CD4-positive, alpha-beta T cell treated with Interleukin-6 for 4 hours (primary cell): ENCODE results near the gene SLC9A8.
"Not testable (repeated sequence)": the region's sequence is repeated elsewhere in the genome, so short reads cannot be mapped to it uniquely, and the experiment has no call there.

Experiments
- DNase-seq: peaks from one replicate; pipeline ENCODE4 v3.0.0-alpha.2; 2020; ENCODE audit warnings: mixed read lengths

SLC9A8 gene

DNA sequence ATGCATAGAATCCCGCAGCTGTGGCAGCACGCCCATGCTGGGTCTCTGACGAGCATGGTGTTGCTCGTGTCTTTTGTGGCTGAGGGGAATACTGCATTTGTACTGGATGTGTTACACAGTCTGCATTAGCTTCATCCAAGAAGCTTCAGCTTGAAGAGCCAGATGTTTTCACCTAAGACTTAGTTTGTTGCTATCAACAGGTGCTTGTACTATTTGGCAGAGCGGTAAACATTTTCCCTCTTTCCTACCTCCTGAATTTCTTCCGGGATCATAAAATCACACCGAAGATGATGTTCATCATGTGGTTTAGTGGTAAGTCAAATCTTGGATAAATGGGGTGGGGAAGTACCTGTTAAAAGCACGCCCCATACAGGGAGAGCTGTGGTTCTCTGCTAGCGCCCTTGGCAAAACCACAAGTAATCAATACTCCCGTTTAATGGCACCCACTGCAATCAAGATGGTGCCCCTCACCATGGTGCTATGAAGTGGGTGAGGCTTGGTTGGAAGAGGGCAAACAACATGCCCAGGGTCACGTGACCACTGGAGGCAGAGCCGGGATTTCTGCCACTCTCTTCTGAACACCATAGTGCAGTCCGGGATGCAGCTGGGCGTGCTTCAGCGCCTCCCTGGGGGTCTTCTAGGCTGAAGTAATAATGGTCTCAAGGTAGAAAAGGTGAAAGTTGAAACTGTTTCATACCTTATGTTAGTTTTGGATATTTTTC, 68.3 kb downstream of the SLC9A8 start:
- DNase-seq: no peak

DNA sequence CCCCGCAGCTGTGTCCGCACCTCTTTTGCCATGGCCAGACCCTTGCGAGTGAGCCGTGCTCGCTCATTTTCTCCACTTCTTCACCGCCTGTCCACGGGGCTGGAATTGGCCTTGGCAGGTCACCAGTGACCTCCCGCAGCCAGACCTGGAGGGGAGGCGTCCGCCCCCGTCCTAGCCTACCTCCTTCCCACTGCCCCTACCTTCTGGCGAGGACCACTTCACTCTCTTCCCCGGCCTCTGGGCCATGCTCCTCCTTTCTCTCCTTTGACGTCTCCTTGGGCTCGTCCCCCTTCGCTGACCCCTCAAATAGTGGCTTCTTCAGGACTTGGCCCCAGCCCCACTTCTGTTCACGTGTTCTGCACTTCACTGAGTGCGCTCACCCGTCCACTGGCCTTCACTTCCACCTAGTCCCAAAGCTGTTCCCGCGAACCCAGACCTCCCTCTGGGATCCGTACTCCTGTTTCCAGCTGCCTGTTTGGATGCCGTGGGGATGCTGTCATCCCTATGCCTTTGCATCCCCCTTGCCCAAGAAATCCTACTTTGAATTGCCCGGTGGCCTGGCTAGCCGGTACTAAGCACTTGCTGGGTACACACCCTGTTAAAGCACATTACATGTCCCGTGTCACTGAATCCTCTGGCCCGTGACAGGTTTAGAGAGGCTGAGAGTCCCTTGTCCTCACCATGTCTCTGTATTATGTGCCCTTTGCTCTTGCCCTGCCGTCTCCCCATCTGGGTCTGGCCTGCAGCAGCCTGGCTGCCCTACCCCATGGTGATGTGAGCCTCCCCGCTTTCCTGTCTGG, 69.7 kb downstream of the SLC9A8 start:
- no peak for DNase-seq

DNA sequence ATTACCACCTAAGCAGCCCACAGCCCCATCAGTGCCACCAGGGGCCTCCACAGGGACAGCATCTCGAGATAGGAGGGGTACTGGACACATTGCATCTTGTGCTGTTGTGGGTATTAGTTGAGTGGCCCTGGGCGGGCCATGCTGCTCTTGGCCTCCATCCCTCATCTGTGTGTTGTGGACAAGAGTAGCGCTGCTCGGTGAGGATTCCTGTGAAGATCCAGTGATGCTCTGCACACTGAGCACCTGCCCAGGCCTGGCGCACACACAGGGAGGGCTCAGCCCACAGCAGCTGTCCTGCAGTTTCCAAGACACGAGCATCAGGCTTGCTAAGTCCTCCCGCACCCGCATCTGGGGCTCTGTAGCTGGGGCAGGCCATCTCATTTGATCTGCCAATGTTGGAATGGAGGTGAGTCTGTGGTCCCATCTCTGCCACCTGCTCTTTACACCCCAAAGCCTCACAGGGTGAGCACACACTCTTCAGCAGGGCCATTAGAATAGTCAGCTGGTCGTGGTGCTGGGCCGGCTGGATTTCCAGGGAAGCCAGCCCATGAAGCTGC, 70.7 kb downstream of the SLC9A8 start:
- no peak for DNase-seq

DNA sequence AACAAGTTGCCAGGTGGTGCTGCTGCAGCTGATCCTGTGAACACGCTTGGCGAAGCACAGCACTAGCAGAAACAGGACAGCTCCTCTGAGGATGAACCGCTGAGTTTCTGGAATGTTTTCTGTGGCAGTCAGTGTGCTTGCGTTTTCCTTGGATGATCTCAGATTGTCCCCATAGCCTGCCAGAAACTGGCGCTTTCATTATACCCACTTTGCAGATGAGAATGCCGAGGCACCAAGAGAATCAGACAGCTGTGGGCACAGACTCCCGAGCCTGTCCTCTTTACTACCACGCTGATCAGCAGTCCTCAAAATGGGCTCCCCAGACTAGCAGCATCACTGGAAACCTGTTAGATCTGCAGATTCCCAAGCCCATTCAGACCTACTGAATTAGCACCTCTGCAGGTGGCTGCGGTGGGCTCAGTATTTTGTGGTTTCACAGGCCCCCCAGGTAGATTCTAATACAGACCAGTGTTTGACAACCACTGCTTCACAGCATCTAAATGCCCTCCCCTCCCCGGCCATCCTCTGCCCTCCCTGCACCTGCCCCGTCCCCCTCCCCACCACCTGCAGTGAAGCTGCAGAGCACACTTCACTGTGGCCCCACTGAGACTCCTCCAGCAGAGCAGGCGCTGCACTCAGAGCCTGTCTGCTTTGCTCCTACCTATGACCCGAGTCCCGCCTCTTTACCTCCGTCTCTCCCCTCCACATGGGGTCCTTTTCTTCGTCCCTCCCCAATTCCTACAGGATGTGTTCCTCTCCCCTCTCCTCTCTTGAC, 73.1 kb downstream of the SLC9A8 start:
- no peak for DNase-seq

DNA sequence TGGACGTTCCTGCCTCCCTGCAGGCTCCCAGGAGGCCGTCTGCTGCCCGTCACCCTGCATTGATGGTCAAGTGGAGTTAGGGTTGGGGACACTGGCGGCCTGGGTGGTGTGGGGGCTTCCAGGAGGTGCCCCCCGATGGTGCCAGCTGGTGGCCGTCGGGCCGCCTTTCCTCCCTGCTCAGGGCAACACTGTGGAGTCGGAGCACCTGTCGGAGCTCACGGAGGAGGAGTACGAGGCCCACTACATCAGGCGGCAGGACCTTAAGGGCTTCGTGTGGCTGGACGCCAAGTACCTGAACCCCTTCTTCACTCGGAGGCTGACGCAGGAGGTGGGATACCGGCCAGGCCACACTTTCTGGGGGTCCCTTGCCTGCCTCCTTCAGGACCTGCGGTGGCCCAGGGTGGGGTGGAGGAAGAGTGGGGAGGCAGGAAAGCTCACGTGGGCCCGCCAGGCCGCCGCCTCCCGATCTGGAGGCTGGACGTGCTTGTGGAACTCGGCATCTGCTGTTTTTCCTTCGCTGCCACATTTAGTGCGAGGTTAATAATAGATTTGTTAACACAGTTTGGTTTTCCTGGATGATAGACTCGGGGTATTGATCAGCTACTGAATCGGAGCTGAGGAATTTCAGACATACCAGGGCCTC, 74.1 kb downstream of the SLC9A8 start:
- no peak for DNase-seq

DNA sequence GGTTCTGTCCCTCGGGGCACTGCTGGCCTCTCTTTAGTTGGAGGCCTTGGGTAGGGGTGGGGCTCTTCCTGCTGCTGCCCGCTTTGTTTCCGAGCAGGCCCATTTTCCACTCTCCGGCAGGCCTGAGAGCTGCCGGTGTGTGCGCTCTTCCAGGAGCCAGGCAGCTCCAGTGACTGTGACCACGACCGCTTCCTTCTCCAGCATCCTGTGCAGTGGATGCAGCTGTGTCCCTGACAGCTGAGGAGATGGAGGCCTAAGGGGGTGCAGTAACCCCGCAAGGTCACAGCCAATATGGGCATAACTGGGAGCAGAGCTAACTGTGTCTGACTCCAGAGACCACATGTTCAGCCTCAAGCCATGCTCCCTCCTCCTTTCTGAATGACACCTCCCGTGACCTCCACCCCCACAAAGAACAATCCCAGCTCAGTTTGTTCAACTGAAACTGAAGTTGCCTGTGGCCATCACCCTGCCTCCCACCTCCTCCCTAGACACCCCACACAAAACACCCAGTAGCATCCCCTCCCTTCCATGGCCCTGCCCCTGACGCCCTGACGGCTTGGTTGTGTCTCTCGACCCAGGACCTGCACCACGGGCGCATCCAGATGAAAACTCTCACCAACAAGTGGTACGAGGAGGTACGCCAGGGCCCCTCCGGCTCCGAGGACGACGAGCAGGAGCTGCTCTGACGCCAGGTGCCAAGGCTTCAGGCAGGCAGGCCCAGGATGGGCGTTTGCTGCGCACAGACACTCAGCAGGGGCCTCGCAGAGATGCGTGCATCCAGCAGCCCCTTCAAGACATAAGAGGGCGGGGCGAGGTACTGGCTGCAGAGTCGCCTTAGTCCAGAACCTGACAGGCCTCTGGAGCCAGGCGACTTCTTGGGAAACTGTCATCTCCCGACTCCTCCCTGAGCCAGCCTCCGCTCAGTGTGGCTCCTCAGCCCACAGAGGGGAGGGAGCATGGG, 74.9 kb downstream of the SLC9A8 start:
- DNase-seq: no peak

DNA sequence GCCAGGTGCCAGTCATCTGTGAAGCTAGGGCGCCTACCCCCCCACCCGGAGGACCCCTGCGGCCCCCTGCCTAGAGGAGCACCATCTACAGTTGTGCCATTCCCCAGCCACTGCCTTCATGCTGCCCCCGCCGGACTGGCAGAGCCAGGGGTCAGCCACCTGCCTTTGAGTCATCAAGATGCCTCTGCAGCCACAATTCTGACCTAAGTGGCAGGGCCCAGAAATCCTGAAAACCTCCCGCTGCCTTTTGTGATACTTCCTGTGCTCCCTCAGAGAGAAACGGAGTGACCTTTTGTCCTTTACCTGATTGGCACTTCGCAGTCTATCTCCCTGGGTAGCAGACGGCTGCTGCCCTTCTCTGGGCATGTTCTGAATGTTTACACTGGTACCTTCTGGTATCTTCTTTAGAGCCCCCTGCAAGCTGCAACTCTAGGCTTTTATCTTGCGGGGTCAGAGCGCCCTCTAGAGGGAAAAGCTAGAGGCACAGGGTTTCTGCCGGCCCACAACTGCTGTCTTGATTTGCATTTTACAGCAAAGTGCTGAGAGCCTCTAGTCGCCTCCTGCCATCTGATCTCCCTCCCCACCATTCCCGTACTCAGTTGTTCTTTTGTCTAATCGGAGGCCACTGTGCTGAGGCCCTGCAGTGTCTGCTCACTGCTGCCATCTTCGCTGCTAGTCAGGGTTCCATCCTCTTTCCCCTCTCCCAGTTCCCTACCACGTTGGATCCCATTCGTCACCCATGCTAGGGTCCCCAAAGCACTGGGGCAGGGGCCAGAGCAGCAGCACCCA, 75.8 kb downstream of the SLC9A8 start:
- peak; percentile 56 for DNase-seq

DNA sequence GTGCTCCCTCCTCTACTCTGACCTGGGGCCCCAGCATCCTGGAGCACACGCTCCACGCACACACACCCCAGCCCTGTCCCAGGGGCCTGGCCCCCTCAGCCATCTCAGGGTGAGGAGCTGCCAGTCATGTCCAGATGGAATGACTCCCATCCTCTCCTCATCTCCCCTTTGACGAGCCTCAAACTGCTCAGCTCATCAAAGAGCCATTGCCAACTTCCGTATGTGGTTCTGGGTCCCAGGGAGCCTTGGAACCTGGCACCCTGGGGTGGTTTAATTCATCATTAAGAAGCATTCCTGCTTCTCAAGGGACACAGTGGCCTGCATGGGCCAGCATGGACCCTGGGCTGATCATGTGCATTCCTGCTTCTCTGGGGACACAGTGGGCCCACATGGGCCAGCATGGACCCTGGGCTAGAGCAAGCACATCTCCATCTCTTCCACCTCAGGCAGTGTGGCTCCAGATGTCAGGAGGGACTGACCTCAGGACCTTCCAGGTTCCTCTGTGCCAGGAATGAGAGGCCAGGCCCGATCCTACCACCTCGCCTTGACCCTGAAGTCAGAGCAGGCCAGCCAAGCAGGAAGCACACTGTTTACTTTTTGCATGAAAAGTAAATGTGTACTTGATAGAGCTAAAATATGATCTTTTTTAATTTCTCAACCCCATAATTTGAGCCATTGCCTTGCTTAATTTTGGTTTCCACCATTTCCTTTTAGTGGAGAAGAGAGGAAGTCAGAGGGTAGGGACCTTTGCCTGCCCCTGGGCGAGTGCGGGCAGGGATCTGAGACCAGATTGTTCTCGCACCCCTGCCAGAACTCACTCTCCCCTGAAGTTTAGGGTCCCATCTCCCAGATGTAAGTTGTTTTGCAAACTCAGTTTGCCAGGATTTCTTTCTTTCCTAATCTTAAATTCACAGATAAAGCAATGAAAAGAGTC, 76.6 kb downstream of the SLC9A8 start:
- no peak for DNase-seq

DNA sequence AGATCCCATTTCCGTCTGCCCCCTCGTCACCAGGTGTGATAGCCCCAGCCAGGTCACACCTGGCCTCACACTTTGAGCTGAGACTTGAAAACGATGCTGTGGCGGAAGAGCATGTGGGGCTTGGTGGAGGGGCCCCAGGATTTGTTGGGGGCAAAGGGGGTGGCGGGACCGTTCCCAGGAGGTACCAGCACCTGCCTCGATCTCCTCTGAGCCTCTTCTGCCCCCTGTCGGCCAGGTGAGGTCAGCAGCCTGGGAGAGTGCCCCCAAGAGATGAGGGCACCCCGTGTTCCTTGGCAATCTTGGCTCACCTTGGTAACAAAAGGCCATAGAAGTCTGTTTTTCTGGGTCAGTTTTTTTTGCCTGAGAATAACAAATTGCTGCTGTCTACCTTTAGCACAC, 77.3 kb downstream of the SLC9A8 start:
- DNase-seq: no peak

DNA sequence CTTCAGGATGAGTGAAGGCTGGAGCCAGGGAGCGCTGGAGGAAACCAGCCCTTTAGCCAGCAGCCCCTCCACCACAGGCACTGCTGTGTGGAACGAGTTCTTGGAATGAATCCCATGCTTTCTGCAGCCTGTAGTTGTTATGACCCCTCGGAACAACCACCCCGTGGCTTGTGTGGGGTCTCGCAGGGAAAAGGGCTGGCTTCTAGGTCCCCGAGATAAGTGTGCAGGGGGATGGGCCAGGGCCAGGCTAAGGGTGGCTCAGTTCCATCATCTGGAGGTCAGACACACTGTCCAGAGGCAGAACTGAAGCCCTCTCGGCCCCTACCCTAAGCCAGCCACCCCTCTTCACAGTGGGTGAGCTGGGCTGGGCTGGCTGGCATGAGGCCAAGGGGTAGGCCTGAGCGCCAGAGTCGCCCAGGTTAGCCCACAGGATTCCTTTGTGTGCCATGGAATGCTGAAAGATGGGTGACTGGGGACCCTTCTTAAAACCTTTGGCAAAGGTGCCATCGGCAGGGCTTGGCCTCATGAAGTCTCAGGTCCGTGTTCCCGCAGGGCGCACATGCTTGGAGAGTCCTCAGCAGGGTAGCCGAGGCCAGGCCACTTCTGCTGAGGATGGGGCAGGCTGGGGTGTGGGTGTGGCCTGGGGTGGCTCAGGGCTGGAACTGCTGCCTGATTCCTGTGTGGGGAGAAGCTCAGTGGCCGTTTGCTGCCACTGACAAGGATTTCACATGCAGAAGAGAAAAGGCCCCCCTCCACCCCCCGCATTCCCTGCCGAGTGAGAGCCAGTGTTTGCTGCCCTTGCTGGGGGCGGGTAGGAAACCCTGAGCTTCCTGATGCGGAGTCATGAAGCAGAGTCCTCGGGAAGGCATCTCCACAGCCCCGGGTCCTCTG, 78.1 kb downstream of the SLC9A8 start:
- DNase-seq: no peak

DNA sequence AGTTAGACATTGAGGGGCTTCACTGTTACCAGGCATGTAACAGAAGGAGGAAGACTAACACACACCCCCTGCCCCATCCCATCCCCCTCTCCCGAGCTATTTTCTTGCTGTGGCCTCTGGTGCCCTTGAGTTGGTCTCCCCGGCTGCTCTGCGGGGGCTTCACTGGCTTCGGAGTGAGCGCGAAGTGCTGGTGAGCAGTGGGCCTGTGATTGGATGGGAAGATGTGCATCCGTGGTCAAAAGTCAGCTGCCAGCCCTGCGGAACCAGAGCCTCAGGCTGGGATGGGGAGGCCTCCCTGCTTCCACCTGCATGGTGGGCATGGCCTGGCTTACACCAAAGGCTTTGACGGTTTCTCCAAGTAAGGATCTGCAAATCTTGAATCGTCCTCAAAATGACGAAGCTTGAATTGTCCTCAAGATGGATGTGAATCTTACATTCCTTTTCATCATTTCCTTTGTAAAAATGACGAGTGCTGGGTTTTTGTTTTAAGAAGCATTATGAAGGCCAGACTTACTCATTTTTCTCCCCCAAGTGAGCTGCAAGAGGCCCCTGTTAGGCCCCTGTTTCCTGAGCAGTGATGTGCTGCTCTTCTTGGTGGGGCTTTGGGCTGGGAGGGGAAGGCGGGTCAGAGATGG, 79.0 kb downstream of the SLC9A8 start:
- DNase-seq: no peak

DNA sequence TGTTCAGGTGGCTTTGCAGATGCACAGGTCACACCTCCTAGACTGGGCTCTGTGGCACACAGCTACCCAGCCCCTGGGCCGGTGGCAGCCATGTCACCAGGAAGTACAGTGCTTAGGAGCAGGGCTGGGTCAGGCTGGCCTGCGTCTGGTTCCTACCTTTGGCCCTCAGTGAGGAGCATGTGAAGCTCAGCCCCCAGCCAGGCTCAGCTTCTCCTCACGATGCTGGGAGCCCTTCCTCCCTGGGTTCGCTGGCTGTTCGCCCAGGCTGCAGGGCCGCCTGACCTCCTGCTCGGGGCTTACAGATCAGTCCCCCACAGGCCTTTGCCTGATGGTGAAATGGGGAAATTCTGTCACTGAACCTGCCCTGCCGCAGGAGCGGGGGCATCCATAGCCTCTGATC, 79.6 kb downstream of the SLC9A8 start:
- DNase-seq: no peak

DNA sequence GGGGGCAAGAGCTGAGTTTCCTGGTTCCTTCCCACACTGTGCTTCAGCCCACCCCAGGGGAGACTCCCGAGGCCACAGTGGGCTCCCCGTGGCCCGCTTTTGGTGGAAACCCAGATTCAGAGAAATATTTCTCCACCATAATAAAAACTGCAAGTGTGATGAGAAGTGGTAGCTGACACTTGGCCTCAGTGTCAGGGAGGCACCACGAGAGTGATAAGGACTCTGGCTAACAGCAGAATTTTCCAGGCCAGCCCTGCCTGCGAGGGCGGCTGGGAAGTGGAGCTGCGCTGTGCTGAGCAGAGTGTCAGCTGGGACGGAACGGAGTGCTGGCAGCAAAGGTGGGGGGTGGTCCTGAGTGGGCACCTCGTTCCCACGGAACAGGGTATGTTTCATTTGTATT, 80.2 kb downstream of the SLC9A8 start:
- DNase-seq: no peak

DNA sequence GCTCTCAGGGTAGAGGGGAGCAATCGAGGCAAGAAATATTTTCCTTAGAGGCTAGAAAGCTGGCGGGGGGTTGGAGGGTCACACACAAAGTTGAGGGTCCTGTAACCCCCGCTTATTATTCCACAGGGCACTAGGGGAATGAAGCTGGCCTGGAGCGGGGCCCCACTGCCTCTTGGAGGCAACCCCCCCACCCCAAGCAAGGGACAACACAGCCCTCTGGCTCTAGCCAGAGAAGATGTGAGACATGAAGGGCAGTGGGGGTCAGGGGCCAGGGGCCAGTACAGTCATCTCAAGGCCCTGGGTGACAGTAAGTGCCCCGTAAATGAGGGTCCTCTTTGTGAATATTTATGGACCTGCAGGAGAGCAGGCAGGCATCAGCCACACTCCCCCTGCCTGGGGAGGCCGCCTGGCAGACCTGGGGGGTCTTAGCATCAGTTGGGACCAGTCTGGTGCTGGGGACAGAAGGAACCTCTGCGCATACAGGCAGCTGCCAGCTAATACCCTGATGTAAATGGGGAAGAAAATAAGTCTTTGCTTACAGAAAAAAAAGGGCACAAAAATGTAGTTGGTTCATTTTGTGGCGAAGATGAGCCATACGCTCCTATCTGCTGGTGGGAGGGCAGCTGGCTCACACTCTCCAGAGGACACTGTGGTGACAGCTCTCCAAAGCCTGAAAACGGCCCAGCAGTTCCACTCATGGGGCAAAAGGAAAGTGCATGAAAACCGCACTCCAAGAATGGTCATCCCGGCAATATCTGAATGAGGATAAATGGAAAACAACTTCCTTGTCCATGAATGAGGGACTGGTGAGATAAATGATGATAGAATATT, 80.8 kb downstream of the SLC9A8 start:
- no peak for DNase-seq

DNA sequence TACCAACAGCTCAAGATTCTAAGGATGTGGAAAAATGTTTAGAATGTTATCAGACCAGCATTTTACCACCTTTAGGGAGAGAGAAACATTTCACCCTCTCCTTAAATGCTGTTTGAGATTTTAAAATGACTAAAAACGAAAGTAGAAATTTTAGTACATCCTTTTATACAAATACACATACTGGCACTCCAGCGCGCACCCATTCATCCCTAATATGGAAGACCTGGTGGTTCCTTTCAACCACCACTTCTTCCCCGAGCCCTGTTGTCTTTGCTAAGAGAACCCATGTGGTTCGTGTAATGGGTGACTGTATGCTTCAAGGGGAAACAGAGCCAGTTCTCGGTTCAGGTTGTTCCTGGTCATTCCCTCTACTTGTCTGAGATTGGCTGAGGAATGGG, 81.4 kb downstream of the SLC9A8 start:
- DNase-seq: no peak

DNA sequence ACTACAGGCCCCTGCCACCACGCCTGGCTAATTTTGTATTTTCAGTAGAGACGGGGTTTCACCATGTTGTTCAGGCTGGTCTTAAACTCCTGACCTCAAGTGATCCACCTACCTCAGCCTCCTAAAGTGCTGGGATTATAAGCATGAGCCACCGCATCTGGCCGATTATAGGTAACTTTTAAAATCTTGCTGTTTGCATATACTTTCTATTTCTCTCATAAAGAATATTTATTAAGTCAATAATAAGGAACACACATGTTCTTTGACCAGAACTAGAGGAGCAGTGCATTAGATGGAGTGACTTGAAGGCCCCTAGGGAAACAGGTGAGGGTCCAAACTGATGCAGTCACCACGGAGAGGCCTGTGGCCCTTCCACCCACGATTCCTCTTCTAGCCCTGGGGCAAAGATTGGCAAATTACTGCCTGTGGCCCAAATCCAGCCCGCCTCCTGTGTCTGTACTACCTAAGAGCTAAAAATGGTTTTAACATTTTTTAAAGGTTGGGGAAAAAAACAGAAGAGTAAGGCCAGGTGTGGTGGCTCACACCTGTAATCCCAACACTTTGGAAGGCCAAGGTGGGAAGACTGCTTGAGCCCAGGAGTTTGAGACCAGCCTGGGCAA, 83.0 kb downstream of the SLC9A8 start:
- DNase-seq: not testable (repeated sequence)

DNA sequence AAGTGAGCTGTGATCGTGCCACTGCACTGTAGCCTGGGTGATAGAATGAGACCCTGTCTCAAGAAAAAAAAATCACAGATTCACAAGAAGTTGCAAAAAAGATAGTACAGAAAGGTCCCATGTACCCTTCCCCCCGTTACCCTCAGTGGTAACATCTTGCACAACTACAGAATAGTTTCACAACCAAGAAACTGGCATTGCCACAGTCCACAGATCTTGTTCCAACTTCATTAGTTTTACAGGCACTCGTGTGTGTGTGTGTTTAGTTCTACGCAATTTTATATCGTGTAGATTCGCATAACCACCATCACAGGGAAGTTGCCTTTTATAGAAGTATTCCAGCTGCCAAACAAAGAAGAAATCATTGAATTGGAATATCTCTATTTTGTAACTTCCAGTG, 83.6 kb downstream of the SLC9A8 start:
- no peak for DNase-seq
